ENCODE measurements around the gene BRD4. TPM values are rescaled to one million over a fixed set of nuclear protein-coding genes. Genes with fewer than 3 reads are reported as not detected.

Gene BRD4
- total RNA-seq, 2 donors from 2014 or later: 45.6 to 76.0 TPM

DNA sequence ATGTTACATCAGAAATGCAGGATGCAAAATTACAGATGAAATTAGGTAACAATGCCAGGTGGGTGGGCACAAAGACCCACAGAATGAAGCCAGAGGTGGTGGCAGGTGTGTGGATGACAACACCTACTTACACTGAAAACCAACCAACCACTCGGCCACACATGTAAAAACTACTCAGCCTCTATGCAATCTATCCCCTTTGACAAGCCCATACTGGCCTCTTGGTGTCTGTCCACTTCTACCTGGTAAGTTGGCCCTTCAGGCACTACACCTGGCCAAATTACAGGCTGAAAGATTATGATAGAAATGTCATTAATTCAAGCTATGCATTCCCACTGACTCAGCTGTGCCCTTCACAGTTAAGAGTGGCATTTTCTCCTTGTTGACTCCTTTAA, 50.0 kb downstream of the BRD4 start:
- intact Hi-C loops (cut with DNase I): no loop called here
- no peak for DNase-seq (ENCODE audit: low spot score)
- no peak for TF ChIP-seq POLR2AphosphoS5 (IDR thresholded peaks at IDR 0.05)
- TF ChIP-seq, protein P1, sequence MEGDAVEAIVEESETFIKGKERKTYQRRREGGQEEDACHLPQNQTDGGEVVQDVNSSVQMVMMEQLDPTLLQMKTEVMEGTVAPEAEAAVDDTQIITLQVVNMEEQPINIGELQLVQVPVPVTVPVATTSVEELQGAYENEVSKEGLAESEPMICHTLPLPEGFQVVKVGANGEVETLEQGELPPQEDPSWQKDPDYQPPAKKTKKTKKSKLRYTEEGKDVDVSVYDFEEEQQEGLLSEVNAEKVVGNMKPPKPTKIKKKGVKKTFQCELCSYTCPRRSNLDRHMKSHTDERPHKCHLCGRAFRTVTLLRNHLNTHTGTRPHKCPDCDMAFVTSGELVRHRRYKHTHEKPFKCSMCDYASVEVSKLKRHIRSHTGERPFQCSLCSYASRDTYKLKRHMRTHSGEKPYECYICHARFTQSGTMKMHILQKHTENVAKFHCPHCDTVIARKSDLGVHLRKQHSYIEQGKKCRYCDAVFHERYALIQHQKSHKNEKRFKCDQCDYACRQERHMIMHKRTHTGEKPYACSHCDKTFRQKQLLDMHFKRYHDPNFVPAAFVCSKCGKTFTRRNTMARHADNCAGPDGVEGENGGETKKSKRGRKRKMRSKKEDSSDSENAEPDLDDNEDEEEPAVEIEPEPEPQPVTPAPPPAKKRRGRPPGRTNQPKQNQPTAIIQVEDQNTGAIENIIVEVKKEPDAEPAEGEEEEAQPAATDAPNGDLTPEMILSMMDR (IDR thresholded peaks at IDR 0.05): no peak
- no peak for TF ChIP-seq POLR2A (IDR thresholded peaks at IDR 0.05)
- WGBS: 36% methylated on average over 1 of the region's 1 CpG
- H3K9me3 ChIP-seq: no peaks in the 10 kb centered on the region
- no peak overlapping the region for H3K4me3 ChIP-seq
- peak overlapping the region in 1 of 2 donors; percentile 63 for H3K27ac ChIP-seq
- no peaks in the 10 kb centered on the region for H3K27me3 ChIP-seq (replicated peaks; ENCODE audit: insufficient read depth)
- peaks cover 53% of the 10 kb centered on the region for H3K4me1 ChIP-seq (replicated peaks)
- no peaks in the 10 kb centered on the region for H3K36me3 ChIP-seq

GRCh38 chr19:15280915-15281683, 51.2 kb downstream of the BRD4 start:
- TF ChIP-seq POLR2AphosphoS5 (IDR thresholded peaks at IDR 0.05): peak; percentile 60
- TF ChIP-seq, protein P1 (IDR thresholded peaks at IDR 0.05): peak in 1 of 4 experiments; percentile 28
- TF ChIP-seq POLR2A (IDR thresholded peaks at IDR 0.05): no peak
- H3K9me3 ChIP-seq: no peaks in the 10 kb centered on the region
- no peaks in the 10 kb centered on the region for H3K36me3 ChIP-seq
- peak overlapping the region; percentile 55 to 63 for H3K27ac ChIP-seq
- H3K4me3 ChIP-seq: no peak overlapping the region
- H3K4me1 ChIP-seq (replicated peaks): peaks cover 50% of the 10 kb centered on the region
- peak; percentile 79 for DNase-seq (ENCODE audit: low spot score)
- intact Hi-C loops (cut with DNase I): no loop called here
- no peaks in the 10 kb centered on the region for H3K27me3 ChIP-seq (replicated peaks; ENCODE audit: insufficient read depth)
- WGBS: 4% methylated on average over 12 of the region's 12 CpGs

GRCh38 chr19:15280048-15280725, 52.2 kb downstream of the BRD4 start:
- peaks cover 49% of the 10 kb centered on the region for H3K4me1 ChIP-seq (replicated peaks)
- H3K27ac ChIP-seq: peak overlapping the region; percentile 55 to 63
- DNase-seq (ENCODE audit: low spot score): no peak
- H3K36me3 ChIP-seq: no peaks in the 10 kb centered on the region
- intact Hi-C loops (cut with DNase I): no loop called here
- 49% methylated on average over 6 of the region's 6 CpGs for whole genome bisulfite sequencing
- H3K27me3 ChIP-seq (replicated peaks; ENCODE audit: insufficient read depth): no peaks in the 10 kb centered on the region
- no peak overlapping the region for H3K4me3 ChIP-seq
- no peaks in the 10 kb centered on the region for H3K9me3 ChIP-seq
- TF ChIP-seq, protein P1 (IDR thresholded peaks at IDR 0.05): no peak
- TF ChIP-seq POLR2AphosphoS5 (IDR thresholded peaks at IDR 0.05): no peak
- no peak for TF ChIP-seq POLR2A (IDR thresholded peaks at IDR 0.05)

DNA sequence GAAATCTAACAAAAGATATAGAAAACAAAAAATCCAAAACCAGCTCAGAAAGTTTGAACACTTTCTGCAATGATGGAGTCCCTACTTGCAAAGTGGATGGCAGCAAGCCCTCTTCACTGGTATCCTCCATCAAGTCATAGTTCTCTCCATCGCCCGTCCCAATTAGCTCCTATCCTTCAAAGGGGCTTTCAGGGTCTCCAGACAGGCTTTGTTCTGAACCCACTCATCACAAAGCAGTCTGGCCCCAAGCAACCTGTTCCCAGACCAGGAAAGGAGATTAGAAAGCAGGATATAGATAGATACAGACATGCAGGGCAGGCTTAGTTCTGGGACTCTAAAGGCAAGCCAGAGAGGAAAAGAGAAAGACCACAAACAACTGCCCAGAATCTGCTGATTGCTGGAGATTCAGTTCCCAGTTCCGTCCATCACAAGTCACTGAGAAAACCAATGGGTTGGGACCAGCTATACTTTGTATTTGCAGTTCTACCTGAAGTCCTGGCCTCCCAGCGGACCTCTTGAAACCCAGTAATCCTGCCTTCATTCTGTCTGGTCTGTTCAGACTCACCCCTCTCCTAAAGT, 52.9 kb downstream of the BRD4 start:
- Histone ChIP-seq H3K36me3 (no peaks in the 10 kb centered on the region), H3K27me3 (replicated peaks; ENCODE audit: insufficient read depth) (no peaks in the 10 kb centered on the region), H3K4me3 (no peak overlapping the region), H3K27ac (no peak overlapping the region), H3K9me3 (no peaks in the 10 kb centered on the region), H3K4me1 (replicated peaks) (peaks cover 43% of the 10 kb centered on the region)
- no peak for DNase-seq (ENCODE audit: low spot score)
- intact Hi-C loops (cut with DNase I): no loop called here
- TF ChIP-seq, protein P1 (IDR thresholded peaks at IDR 0.05): no peak
- TF ChIP-seq POLR2A (IDR thresholded peaks at IDR 0.05) (no peak), POLR2AphosphoS5 (IDR thresholded peaks at IDR 0.05) (no peak)
- WGBS: 80% methylated on average over 4 of the region's 4 CpGs

Measured in prostate gland (tissue), 2 donors.